HG03103 (cell line): ENCODE measurements around the gene PACRG.

ENCODE experiments used
- ATAC-seq: cut with Tn5 transposase; IDR thresholded peaks from one replicate; pipeline ENCODE4 v1.9.1; 2021; ENCODE audit warnings: low read depth; ENCODE audit not compliant: unreplicated experiment

Gene PACRG

GRCh38 chr6:162709431-162709830 is 18.3 kb upstream of the PACRG start:
- ATAC-seq = no peak

- ATAC-seq = no peak
Observed at GRCh38 chr6:162710419-162710818, 17.4 kb upstream of the PACRG start.

GRCh38 chr6:162710936-162711335 is 16.8 kb upstream of the PACRG start:
- no peak for ATAC-seq

- no peak for ATAC-seq
Observed at GRCh38 chr6:162711376-162711775, 16.4 kb upstream of the PACRG start.

GRCh38 chr6:162712694-162713093 is 15.1 kb upstream of the PACRG start:
- no peak for ATAC-seq

GRCh38 chr6:162713974-162714780 is 13.6 kb upstream of the PACRG start:
- no peak for ATAC-seq

- ATAC-seq = no peak
Observed at GRCh38 chr6:162715601-162716000, 12.2 kb upstream of the PACRG start.

GRCh38 chr6:162719528-162719927 is 8.2 kb upstream of the PACRG start:
- no peak for ATAC-seq

GRCh38 chr6:162721404-162721687 is 6.4 kb upstream of the PACRG start:
- ATAC-seq = no peak

- ATAC-seq = no peak
Observed at GRCh38 chr6:162722226-162722625, 5.5 kb upstream of the PACRG start.

- ATAC-seq = no peak
Observed at GRCh38 chr6:162722633-162723032, 5.1 kb upstream of the PACRG start.

- ATAC-seq = peak; percentile 4
Observed at GRCh38 chr6:162726947-162727321, 840 bp upstream of the PACRG start.

GRCh38 chr6:162728197-162728596 is 423 bp downstream of the PACRG start:
- no peak for ATAC-seq

- no peak for ATAC-seq
Observed at GRCh38 chr6:162728706-162729105, 932 bp downstream of the PACRG start.

GRCh38 chr6:162730502-162730901 is 2.7 kb downstream of the PACRG start:
- no peak for ATAC-seq

- no peak for ATAC-seq
Observed at GRCh38 chr6:162733489-162733888, 5.7 kb downstream of the PACRG start.

- ATAC-seq = no peak
Observed at GRCh38 chr6:162736961-162737360, 9.2 kb downstream of the PACRG start.

- ATAC-seq = no peak
Observed at GRCh38 chr6:162750776-162751175, 23.0 kb downstream of the PACRG start.

- no peak for ATAC-seq
Observed at GRCh38 chr6:162751211-162751859, 23.6 kb downstream of the PACRG start.

- no peak for ATAC-seq
Observed at GRCh38 chr6:162753775-162754174, 26.0 kb downstream of the PACRG start.

GRCh38 chr6:162770136-162770535 is 42.4 kb downstream of the PACRG start:
- ATAC-seq = no peak

- ATAC-seq = no peak
Observed at GRCh38 chr6:162770955-162771354, 43.2 kb downstream of the PACRG start.
